B cell (primary cell): ENCODE measurements around the gene KRTAP4-4.

Experiments
- EZH2 ChIP-seq: IDR thresholded peaks from 2 replicates; pipeline ENCODE4 v1.6.1; 2012; ENCODE audit warnings: borderline replicate concordance, low read depth, mild to moderate bottlenecking, moderate library complexity, low read length; ENCODE audit not compliant: insufficient read depth, poor library complexity, severe bottlenecking
- TF ChIP-seq, protein P1 (sequence below): fragments of 200-600 bp; IDR thresholded peaks from one replicate; pipeline ENCODE4 v1.8.0; 2022; ENCODE audit warnings: antibody characterized with exemption, mild to moderate bottlenecking

- no peak for TF ChIP-seq EZH2
- TF ChIP-seq, protein P1, sequence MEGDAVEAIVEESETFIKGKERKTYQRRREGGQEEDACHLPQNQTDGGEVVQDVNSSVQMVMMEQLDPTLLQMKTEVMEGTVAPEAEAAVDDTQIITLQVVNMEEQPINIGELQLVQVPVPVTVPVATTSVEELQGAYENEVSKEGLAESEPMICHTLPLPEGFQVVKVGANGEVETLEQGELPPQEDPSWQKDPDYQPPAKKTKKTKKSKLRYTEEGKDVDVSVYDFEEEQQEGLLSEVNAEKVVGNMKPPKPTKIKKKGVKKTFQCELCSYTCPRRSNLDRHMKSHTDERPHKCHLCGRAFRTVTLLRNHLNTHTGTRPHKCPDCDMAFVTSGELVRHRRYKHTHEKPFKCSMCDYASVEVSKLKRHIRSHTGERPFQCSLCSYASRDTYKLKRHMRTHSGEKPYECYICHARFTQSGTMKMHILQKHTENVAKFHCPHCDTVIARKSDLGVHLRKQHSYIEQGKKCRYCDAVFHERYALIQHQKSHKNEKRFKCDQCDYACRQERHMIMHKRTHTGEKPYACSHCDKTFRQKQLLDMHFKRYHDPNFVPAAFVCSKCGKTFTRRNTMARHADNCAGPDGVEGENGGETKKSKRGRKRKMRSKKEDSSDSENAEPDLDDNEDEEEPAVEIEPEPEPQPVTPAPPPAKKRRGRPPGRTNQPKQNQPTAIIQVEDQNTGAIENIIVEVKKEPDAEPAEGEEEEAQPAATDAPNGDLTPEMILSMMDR, result no peak
Measured at GRCh38 chr17:41144846-41145245, 15.7 kb downstream of the KRTAP4-4 start.
